Measurements from ENCODE around the gene ANP32B. TPM values are rescaled to one million over a fixed set of nuclear protein-coding genes. Genes with fewer than 3 reads are reported as not detected.
A peak's percentile ranks its signal among the peaks of the same experiment; 100 is the strongest.
"Not testable (repeated sequence)": the region's sequence is repeated elsewhere in the genome, so short reads cannot be mapped to it uniquely, and the experiment has no call there.

The ANP32B gene
- total and polyA plus RNA-seq, 11 donors = 16.3 to 78.3 (median 57.8) TPM

- Histone ChIP-seq H3K36me3 (peaks cover 0 to 69% (median 58%) of the 10 kb centered on the region in 9 donors), H3K9me3 (no peaks in the 10 kb centered on the region), H3K27ac (peak overlapping the region in 4 of 12 donors; percentile 3 to 64 (median 31)), H3K4me1 (peaks cover 0 to 60% (median 5%) of the 10 kb centered on the region in 12 donors), H3K27me3 (no peaks in the 10 kb centered on the region), H3K4me3 (no peak overlapping the region)
- ATAC-seq (peak in 2 of 4 donors; percentile 21 to 23), DNase-seq (no peak)
- intact Hi-C loops (cut with DNase I) = loop anchor here in 1 of 10 donors (5.0 kb wide), 1 partner anchor 36 kb away; the partner anchor contains the start of gene ANP32B
- WGBS, 4 donors = 47 to 63% (median 54%) methylated on average over 5 of the region's 5 CpGs
- no peak for TF ChIP-seq CTCF (IDR thresholded peaks at IDR 0.05)
- no peak for TF ChIP-seq POLR2A (IDR thresholded peaks at IDR 0.05)
Observed at GRCh38 chr9:98018347-98018746, 35.2 kb downstream of the ANP32B start.

GRCh38 chr9:98019098-98019497 is 36.0 kb downstream of the ANP32B start:
- no peak for DNase-seq
- Histone ChIP-seq H3K27me3 (no peaks in the 10 kb centered on the region), H3K4me1 (peaks cover 0 to 60% (median 5%) of the 10 kb centered on the region in 12 donors), H3K9me3 (no peaks in the 10 kb centered on the region), H3K4me3 (no peak overlapping the region), H3K27ac (peak overlapping the region in 2 of 12 donors; percentile 3 to 64), H3K36me3 (peaks cover 0 to 62% (median 51%) of the 10 kb centered on the region in 9 donors)
- intact Hi-C loops (cut with DNase I) = loop anchor here in 1 of 10 donors (5.0 kb wide), 1 partner anchor 37 kb away; the partner anchor contains the start of gene ANP32B
- no peak for ATAC-seq
- WGBS, 4 donors = 82 to 92% (median 89%) methylated on average over 3 to 4 of the region's 4 CpGs
- TF ChIP-seq POLR2A (IDR thresholded peaks at IDR 0.05) = no peak
- TF ChIP-seq CTCF (IDR thresholded peaks at IDR 0.05) = no peak

- DNase-seq, H3K4me3 ChIP-seq, ATAC-seq, H3K27ac ChIP-seq, H3K9me3 ChIP-seq, H3K27me3 ChIP-seq: not testable (repeated sequence)
- 83 to 95% (median 94%) methylated on average over 5 of the region's 5 CpGs for WGBS, 4 donors
- peaks cover 0 to 60% (median 5%) of the 10 kb centered on the region in 12 donors for H3K4me1 ChIP-seq
- peaks cover 0 to 54% (median 43%) of the 10 kb centered on the region in 9 donors for H3K36me3 ChIP-seq
- intact Hi-C loops (cut with DNase I) = loop anchor here in 2 of 10 donors (5.0 kb wide), 2 partner anchors 33 to 38 kb away; partner anchors contain the start of gene ANP32B (in 1 of the 2)
Observed at GRCh38 chr9:98019869-98020268, 36.7 kb downstream of the ANP32B start.

GRCh38 chr9:98020476-98021145 is 37.5 kb downstream of the ANP32B start:
- ATAC-seq (no peak), DNase-seq (no peak)
- Histone ChIP-seq H3K27ac (peak overlapping the region in 6 of 12 donors; percentile 58 to 80 (median 72)), H3K9me3 (no peaks in the 10 kb centered on the region), H3K36me3 (peaks cover 0 to 47% (median 36%) of the 10 kb centered on the region in 9 donors), H3K27me3 (no peaks in the 10 kb centered on the region), H3K4me1 (peaks cover 0 to 60% (median 5%) of the 10 kb centered on the region in 12 donors), H3K4me3 (no peak overlapping the region)
- TF ChIP-seq CTCF (IDR thresholded peaks at IDR 0.05) (no peak), POLR2A (IDR thresholded peaks at IDR 0.05) (no peak)
- intact Hi-C loops (cut with DNase I) = loop anchor here in 1 of 10 donors (5.0 kb wide), 1 partner anchor 33 kb away; no protein-coding TSS in a partner anchor
- 94 to 99% (median 95%) methylated on average over 7 to 8 of the region's 8 CpGs for WGBS, 4 donors

Data from heart left ventricle (tissue), 16 donors.